Measurements from ENCODE around the gene ROBO1.
A peak's percentile ranks its signal among the peaks of the same experiment; 100 is the strongest.

The ROBO1 gene

DNA sequence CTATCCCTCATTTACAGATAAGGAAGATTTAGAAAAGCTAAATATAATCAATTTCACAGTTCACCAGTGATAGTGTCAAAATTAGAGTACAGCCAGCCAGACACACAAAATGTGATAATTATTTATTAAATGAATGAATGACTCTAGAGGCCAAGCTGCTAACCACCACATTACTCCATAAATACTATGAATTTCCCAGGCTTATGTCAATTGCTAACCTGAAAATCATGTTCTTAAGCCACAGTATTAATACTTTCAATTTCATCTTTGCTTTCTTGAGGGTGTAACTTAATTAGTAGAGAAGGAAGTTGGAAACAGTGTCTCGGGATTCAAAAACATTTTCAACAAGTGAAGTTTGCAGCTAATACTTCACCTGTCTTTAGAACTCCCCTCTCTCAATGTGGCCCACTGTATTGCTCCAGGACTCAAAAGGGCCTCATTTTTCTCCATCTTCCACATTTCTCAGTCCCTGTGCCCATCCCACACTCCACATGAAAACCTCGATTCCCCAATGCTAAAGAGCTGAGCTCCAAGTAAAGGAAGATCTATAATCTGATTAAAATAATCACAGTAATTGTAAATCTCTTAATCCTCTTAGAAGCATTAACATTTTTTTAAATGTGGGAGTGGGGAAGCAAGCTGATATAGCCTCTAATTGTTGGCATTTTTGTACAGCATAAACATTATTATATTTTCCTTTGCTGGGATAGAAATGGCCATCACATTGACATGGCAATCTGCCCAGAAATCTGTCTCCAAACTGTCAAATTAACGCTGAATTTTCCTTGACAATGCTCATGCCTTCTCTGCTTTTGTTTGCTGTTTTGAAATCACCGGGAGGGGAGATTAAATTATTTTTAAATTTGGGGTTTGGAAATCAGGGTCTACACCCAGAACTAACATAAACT, 765.1 kb downstream of the ROBO1 start:
- peak; percentile 28 for DNase-seq

DNA sequence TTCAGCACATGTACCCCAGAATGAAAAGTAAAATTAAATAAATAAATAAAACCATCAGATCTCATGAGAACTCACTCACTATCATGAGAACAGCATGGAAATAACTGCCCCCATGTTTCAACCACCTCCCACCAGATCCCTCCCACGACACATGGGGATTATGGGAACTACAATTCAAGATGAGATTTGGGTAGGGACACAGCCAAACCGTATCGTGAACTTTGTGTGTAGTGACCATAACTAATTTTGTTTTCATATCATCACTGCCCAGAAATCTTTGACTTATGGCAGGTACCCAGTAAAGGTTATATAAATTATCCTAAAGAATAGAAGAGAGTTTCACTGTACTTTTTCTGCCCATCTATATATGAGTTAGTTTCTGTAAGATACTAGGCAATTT, 766.5 kb downstream of the ROBO1 start:
- DNase-seq, result no peak

DNA sequence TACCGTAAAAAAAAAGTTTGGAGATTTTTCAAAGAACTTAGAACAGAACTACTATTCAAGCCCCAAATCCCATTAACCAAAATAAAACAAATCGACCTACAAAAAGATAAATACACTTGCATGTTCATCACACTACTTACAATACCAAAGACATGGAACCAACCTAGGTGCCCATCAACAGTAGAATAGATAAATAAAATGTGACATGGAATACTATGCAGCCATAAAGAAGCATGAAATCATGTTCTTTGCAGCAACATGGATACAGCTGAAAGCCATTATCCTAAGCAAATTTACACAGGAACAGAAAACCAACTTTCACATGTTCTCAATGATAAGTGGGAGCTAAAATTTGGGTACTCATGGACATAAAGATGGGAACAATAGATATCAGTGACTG, 768.7 kb downstream of the ROBO1 start:
- DNase-seq, result no peak

DNA sequence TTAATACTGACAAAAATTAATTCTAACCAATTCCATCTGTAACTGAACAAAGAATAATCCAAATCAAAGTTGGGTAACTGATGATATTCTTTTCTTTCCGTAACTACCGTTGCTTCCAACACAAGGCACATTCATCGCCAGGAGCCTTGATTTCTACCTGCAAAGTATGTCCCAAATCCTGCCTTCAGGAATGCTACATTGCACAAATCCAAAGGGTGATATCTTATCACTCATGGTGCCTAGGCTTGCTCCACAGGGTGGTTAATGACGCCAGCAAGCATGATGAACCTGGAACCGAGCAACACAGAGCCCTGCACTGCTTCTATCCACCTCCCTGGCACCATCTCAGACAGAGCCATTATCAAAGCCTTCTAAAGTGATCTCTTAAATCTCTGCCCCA, 772.7 kb downstream of the ROBO1 start:
- DNase-seq, result no peak

DNA sequence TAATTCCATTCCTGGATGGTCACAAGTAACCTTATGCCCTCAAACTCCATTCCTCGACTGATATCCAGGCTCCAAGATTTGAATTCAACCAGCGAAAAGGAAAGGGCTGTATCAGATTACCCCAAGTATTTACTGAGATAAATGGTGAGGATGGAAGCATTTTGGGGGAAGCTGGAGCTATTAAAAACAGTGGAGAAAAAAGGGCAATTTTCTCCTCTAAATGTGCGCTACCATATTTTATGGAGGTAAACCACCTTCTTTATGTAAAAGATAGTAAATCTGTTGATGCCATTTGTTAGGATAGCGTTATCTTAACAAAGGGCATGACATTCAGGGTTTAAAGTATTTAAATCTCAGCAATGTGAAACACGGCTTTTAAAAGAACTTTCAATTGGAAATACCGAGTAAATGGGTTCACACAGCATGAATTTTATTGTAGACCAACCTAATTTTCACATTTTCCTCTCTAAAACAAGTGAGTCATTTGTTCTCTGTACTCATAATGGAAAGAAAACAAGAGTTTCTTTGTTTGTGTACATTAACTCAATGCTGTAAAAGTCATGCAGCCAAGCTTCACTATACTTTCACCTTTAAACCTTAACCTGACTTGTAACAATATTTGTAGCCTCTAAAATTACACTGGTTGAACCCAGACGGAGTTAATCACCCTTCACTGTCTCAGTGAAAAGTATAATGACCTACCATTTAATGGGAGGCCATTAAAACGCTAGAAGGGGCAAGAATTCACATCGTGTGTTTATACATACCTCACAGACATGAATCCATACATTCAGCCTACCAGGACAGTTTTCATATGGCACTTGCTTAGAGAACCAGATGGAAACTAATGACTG, 773.4 kb downstream of the ROBO1 start:
- no peak for DNase-seq

DNA sequence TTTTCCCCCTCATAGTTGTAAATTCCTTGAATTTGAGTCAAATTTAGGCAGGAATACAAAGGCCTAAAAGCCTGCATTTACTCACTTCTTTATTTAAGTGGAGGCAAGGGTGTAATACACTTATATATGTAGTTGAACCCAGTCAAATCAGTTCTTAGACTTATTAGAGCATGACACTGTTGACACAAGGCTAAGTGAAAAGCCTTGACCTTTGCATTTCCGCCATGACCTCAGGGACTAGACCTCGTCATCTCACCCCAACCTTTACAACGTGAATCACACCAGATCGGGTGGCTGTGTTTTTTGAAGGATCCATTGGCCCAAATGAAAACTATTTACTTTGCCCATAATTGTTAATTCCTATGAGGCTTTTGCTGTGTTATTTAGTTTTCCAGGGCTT, 774.4 kb downstream of the ROBO1 start:
- DNase-seq, result no peak

DNA sequence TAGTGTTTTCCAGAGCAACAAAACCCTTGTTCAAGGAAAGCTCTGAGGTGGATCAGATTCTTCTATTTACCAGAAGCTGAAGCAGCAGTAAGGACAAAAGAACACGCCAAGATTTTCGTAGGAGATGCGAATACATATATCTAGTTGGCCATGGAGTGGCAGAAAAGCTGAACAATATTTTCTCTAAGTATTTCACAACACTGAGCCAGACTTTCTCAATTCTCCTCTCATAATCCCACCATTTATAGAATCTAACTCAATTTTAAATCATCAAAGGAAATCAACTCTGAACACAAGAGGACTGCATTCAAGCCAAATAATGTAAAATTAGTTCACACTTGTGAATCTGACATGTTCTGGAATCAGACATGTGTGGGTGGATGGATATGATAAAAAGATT, 775.0 kb downstream of the ROBO1 start:
- DNase-seq, result no peak

DNA sequence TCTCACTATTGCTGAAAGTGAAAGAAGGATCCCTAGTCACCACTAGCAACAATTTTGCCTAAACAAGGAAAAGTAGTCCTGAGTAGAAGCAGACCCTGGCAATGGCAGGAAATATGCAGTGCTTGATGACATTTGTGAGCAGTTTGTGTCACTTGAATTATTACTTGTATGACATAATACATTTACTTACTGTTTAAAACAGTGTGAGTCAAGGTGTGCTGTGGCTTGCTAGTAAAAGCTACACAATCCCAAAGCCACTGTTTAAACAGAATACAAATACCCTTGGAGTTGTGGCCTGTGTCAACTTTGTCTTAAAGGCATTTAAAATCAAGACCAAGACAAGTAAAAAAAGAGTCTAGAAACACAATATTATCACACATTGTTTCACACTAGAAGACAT, 775.4 kb downstream of the ROBO1 start:
- no peak for DNase-seq

DNA sequence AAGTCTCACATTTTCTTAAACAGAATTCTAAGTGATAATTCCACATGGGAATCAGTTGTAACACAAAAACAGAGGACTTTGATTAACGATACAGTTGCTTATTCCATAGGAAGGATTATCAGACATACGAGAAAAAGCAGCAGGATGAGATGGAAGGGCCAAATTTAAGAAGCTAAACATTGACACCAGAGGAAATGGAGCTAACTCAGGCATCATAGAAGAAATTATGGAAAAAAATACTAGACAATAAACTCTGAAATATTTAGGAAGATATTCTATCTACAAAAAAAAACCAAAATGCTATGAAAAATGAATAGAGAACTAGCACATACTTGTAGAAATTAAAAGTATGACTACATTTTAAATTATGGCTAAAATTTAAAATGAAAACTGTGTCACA, 776.1 kb downstream of the ROBO1 start:
- no peak for DNase-seq

DNA sequence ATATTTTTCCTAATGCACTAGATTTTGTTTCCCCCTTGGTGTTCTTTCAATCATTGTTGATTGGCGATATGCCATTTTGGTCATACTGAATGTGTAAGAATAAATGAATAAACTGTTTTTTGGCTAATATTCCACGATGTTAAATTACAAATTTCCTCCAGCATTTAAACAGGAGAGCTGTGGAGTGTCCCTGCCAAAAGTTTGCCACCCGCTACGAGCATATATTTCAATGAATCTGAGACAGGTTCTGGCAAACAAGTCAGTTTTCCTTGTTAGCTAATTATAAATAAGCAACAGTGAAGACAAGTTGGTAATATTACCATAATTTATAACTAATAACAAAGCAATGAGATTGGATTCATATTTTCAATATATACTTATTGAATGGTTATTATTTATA, 777.6 kb downstream of the ROBO1 start:
- no peak for DNase-seq

DNA sequence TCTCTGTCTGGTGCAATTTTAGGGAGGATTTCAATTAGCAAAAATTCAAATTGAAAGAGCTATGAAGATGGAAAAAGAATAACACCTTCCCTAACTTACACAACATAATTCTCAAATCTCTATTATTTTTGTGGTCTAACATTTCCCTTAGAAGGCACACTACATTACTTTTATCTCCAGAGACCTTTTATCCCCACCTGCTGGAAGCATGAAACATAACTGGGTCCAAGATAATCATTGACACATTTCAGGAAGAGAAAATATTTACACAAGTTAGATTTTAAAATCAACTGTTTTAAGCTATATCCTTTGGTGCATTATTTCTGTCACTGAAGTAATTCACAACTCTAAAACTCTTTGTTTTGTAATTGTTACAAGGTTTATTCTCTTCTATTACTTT, 779.5 kb downstream of the ROBO1 start:
- peak; percentile 21 for DNase-seq

DNA sequence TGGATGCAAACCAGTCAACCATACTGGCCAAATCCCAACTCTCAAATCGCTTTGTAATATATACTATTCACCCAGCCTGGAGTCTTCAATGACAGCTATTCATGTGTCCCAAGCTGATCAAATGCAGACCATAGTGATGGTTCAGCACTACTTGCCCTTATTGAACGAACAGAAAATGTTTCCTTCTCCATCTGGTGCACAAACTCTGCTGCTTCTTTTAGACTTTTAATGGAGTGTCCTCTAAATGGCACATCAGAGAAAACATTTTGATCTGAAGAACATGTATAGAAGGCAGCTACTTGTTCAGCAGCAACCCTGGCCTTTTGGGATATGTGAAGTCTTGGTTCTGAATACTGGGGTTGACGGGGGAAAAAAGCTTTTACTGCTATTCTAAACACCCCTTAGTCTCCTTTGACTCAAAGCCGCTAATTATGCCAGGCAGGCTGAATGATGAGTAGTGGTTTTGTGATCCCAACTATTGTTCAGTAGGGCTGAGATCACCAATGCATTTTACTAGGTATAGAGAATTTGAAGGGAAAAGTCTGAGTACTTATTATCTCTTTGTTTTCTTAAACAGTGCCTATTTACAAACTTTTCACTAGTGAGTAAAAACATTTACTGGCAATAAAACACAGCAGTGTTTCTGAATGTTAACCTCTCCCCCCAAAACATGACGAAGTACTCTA, 781.2 kb downstream of the ROBO1 start:
- DNase-seq, result no peak

DNA sequence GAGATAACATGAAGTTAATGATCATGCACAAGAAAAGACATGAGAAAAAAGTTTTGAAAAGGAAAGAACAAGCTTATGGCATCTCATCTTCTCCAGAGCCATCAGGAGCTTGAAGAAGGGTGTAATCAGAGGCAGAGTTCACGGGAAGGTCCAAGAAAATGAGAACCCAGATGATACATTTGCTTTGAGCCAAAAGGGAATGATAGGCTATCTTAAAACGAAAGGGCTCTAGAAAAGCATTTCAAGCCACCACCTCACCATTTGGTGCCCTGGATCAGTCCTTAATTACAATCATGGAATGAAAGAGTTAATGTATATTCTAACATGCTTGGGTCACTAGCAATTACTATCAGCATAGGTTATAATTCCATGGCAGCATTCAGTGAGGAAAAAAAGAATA, 781.8 kb downstream of the ROBO1 start:
- DNase-seq, result no peak

DNA sequence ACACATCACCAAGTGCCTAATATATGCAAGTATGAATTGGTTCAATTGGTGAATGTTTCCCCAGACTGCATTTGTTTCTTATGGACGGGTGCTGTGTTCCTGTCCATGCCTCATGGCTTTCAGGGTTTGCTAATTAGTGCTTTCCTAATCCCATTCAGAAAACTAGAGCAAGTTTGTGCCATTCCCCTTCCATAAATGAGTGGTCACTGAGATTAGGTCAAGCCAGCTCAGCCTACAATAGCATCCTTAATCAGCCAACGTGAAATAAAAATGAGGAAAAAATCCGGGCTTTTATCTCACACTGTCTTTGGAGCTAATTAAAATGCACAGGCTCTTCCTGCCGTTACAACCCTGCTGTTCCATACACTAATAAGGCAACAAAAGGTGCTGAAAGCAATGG, 788.8 kb downstream of the ROBO1 start:
- DNase-seq, result no peak

DNA sequence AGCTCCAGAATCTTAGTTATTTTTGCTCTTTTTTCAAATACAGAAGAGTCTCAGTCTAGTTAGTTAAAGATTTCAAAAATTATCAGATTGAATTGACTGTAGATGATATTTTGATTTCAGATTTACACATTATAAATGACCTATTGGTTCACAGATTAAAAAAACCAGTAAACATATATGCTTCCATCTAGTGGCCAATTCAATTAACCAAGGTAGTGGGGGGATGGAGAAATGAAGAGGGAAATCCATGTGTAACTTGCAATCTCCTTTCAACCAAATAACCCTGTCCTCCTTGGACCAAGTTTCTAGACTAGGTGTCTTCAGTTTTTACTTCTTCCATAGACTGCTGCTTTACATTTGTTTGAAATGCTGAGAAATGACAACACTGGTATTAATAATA, 789.8 kb downstream of the ROBO1 start:
- peak; percentile 11 for DNase-seq

DNA sequence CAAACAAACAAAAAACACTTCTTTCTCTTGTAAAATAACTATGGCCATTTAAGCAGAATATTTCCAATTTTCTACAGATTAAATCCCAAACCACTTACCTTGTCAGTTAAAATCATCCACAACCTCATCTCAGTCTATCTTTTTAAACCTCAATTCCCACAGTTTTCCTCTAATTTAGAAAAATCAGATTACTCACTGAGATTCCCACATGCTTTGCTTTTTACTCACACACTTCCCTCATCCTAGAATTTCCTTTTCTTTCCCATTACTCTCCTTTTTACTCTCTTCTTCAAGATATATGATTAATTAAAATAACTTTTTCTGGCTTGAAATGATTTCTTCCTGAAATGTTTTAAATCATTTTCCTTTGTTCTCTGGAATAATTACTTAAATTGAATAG, 790.7 kb downstream of the ROBO1 start:
- DNase-seq, result no peak

DNA sequence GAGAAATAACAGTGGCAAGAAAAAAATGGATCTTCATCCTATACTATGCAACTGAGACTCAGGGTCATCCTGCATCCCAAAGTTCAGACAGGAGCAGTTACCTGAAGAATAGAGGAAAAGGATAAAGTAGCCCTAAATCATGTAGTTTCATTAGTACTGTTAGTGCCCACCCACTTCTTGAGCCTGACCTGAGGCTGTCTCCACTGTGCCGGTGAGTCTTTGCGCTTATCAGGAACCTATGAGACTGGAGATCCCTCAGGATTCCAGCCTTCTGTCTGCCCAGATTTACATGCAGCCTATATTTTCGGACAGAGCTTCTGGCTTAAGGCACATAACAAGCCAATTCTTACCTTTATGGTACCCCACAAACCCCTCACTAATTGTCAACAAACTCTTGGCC, 791.6 kb downstream of the ROBO1 start:
- DNase-seq, result no peak

DNA sequence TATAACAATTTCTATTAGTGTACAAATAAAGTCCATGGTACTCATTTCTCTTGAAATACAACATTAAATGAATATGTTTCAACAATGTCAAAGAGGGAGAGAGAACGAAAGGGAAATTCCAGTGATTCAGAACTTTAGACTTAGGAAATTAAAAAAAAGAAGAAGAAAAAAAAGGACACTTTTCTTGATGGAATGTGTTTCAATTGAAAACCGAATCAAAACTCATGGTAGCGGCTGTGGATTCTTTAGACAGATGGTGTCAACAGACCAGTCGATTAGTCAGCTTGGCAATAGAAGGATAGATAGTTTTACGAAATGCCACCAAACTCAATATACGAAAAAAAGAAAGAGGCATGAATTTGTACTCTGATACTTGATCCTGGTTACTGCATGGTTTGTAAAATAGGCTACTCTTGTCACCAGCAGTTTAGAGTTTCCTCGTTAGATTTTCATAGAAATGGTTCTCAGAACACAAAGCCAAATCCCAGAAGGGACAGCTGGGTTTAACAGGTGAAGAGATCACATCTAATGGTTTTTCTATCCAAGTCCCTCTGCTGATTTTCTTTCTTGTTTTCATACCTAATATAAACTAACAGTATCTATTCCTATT, 793.5 kb downstream of the ROBO1 start:
- DNase-seq, result peak; percentile 76

DNA sequence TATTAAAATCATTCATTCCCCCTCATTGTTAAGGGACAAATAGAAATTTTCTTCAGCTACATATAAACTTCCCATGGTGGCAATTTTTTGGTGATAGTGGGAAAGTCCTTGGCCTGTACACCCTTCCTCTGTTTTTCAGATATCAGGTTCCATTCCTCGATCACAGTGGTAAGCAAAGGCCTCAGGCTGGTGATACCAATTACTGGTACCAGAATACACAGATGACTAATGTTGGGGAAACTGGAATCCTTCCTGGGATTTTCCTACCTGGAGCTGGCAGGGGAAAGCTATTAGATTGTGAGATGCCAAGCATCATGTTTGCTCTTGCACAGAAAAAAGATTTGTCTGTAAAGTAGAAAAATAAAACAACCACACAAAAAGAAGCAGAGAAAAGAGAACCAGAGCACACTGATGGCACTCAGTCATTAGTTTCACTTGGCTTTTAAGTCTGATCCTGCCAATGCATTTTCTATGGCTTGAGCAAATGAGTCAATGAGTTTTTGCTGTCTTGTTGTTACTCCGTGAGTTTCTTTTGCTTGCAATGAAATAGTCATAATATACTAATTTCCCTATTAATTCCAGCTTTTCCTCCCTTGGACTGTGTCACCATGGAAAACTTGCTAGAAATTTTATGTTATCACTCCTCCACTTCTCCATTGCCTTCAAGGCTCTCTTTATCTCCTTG, 795.0 kb downstream of the ROBO1 start:
- no peak for DNase-seq

DNA sequence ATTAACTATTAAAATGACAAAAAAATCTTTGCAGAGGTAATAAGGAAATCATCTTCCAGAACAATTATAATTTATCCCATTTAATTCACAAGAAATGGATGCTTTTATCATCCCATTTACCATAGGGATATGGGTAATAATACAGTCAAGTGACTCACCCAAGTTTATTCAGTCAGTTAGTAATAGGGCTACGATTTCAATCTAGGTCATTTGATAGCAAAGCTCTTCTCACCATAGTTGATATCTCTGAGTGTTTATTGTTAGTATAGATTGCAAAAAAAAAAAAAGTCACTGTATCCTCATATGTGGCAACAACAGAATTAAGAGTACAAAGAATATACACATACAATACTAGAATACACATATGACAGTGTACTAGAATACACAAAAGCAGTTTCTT, 797.1 kb downstream of the ROBO1 start:
- DNase-seq, result no peak

DNA sequence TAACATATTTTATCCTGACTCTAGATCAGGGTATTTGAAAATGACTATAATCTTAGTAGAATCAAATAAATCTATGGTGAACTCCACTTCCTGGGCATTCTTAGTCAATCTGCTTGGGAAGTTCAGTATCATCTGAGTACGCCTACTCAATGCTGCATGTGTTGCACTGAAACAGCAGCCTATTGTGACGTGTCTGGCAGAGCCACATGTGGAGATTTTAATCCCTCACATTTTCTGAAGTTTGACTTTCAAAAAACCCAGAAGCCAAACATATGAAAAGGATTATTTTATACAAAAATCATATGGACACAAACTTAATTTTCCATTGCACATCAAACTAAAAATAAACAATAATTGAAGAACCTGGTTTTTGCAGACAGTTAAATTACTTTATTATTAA, 798.3 kb downstream of the ROBO1 start:
- DNase-seq, result no peak

DNA sequence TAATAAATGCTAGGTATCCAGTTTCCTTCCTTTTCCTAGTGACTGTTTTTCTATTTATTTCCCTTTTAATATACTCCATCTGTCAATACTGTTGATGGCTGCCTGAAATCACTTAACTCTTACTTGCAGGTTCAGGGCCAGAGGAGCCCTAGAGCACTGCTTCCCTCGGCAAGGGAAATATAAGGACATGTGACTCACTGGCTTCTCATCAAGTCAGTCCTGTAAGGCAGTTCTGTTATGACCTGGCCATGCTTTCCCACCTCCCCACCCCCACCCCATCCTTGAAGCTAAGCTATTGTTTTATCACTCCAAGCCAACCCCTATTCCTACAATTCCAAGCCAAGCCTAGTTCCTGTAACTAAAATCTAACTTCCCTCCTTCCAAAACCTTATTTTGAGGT, 800.7 kb downstream of the ROBO1 start:
- peak; percentile 63 for DNase-seq

DNA sequence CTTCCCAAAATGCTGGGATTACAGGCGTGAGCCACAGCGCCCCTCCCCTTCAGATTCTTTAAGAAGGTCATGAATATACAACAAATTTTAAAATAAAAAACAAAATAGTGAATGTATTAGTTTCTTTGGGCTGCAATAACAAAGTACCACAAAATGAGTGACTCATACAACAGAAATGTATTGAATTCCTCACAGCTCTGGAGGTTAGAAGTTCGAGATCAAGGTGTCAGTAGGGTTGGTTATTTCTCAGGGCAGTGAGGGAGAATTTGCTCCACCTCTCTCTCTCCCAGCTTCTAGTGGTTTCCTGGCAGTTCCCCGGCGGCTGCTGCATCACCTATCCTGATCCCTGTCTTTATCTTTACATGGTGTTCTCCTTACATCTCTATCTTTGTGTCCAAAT, 804.0 kb downstream of the ROBO1 start:
- no peak for DNase-seq

Measured in NCI-H2171 treated with DMSO at 0.1 percent for 48 hours (cell line).